GM19193 (cell line): ENCODE data around the gene NBEAL2.
A peak's percentile ranks its signal among the peaks of the same experiment; 100 is the strongest.

Experiments
- POLR2A ChIP-seq: IDR thresholded peaks from 4 replicates; pipeline ENCODE4 v1.6.1; 2011; ENCODE audit not compliant: insufficient read depth, insufficient read length; ENCODE audit errors: extremely low read depth

NBEAL2 gene

DNA sequence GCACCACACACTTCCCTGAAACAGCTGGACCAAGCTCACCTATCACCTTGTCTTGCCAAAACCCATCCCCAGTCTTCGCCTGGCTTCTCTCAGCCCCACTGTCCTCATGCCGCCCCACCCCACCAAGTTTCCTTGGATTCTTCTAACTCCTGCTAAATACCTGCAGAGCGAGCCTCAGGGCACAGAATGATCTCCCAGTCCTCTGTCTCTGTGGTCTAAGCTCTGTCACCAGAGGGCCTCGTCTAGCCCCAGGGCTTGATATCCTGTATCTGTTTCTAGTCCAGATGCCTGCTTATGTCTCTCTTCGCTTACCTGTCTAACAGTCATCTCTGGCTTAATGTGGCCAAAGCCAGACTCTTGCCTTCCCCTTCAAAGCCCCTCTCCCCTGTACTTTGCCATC, 12.7 kb upstream of the NBEAL2 start:
- no peak for TF ChIP-seq POLR2A

DNA sequence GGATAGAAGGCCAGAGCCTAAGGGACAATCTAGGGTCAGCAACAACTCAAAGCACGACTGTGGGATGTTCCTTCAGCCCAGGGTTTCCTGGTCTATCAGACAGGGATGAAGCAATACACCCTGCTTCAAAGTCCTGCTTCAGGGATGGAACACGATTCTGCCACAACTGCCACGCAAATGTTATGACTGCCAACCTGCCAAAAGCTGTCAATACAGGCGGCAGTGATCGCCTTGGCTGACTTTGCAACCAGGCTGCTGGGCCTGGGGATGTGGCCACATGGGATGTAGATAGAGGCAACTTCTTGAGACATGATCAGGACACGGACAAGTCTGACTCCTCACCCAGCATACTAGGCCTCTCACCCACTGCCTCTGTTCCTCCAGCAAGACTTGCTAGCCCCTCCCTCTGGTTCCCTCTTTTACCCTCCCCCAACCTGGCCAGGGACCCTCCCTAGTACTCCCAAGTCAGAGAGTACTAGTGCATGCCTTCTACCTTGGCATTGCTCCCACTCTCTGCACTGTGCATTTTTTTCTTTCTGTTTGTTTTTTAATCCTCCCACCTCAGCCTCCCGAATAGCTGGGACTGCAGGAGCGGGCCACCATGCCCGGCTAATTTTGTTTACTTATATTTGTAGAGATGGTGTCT, 10.6 kb upstream of the NBEAL2 start:
- no peak for TF ChIP-seq POLR2A

DNA sequence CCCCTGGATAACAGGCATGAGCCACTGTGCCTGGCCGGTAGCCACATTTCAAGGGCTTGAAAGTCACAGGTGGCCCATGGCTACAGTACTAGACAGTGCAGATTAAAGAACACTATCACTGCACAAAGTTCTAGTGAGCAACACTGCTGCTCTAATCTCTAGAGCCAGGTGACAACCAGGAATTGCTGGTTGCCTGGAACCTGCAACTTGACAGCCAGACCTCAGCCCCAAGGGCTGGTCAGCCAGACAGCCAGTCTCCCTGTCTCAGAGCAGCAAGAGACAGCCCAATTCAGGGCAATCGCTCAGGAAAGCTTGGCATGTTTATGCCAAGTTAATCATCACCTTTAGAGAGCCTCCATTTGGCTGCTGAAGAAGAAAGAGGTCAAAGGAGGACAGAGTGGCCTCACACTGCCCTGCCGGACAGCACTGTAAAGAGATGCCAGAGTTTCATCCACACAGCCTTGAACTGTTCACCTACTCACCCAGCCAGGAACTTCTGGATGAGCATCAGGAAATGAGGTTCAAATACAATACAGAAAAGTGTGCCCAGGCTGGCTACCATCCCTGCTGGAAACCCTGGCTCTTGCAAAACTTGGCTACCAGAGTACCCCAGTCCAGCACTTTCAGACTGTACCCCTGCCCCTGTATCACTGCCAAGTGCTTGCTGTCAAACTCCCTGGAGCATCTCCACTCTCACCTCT, 8.9 kb upstream of the NBEAL2 start:
- no peak for TF ChIP-seq POLR2A

DNA sequence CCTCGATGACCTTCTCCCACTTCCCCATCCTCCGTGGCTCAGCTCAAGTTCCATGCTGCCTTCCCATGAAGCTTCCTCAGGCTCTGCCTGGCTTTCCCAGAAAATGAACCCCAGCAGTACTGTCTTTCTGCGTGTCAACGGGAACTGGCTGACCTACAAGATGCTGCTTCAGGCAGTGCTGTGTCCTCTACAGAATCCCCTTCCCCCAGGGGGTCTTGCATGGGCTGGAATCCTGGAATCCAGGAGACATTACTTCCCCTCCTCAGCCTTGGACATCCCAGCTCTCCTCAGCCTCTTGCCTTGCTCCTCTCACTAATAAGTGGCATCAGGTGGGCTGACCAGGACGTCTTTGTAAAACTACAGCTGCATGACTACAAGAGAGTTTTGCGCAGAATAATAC, 8.3 kb upstream of the NBEAL2 start:
- no peak for TF ChIP-seq POLR2A

DNA sequence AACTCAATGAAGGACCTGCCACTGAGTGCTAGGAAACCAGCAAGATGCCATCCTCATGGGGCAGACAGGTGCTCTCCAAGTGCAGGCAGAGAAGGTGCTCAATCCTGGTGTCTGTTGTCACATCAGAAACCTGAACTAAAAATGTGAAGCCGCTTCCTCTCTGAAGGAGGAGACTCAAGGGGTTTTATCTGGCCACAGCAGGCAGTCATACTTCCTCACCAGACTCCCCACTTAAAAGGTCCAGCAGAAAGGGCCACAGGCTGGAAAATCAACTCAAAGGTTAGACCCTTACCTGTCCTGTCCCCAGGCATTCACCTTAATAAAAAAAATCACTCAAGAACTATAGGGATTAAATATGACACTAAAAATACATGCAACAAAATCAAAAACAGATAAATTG, 7.7 kb upstream of the NBEAL2 start:
- TF ChIP-seq POLR2A, result no peak

DNA sequence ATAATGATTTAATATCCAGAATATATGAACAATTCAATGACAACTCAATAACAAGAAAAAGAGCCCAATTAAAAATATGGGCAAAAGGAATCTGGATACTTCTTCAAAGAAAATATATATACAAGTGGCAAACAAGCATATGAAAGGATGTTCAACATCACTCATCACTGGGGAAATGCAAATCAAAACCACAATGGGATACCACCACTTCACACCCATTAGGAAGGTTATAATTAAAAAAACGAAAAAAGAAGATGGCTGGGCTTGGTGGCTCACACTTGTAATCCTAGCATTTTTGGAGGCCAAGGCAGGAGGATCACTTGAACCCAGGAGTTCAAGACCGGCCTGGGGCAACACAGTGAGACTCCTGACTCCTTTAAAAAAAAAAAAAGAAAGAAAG, 7.1 kb upstream of the NBEAL2 start:
- no peak for TF ChIP-seq POLR2A

DNA sequence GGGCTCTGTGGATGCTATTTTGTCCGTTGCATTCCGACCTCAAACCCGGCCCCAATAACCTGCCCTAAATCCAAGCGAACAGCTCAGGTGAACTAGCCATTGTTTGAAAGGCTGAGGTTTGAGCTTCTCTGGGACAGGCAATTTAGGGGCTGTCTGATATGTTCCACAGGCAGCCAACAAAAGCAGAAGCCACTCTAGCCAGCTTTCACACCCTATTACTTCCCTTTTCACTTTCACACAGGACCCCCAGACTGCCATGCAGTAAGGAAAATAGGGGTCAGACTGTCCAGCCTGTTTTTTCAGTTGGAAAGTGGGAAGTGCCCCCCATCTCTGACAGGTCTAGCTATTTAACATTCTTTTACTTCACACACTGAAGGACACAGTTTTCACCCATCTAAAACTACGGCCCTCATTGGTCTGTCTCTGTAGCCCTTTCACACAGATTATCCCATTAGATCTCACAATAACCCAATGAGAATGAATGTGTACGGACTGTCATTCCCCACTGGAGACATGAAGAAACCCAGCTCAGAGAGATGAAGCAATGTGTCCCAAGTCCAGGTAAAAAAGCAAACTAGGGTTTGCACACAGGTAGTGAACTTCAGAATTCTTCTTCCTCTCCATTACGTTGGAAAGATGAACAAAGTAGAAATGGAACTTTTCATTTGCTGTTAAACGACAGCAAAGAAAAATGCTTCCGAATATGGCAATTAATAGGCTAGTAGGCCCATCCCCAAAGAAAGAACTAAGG, 4.9 kb upstream of the NBEAL2 start:
- no peak for TF ChIP-seq POLR2A

DNA sequence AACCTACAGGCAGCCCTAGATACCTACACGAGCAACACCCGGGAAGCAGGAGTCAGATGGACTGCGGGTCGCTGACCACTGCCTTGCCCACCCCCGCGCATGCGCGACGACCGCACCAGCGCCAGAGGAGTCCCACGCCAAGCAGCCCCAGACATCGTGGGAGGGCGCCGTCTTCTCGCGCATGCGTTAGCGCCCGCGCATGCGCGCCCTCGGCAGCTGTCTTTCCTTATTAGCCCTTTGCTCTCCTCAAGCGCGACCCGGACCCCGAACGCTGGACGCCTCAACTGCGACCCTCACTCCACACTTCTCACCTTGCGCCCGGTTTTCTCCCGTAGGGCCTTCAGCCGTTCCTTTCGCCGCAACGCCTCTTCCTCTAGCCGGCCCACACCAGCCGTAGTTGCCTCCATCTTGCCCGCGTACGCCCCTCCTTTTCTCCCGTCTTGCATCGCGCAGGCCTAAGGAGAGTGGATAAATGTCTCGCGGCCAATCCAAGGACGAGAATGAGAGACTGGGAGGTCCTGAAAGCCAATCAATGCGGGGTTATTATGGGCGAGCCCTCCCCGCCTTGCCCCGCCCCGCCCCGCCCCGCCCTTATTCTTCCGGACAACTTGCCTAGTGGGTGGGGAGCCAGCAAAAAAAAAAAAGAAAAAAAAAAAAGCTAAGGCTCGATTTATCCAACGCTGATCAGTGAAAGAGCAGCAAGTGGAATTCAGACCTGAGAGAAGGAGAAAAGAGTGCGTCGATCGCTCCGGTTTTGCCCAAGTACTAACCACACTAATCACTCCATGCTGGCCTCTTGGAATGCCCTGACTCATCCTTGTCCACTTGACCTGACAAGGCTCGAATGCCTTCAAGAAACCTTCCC, 2.9 kb upstream of the NBEAL2 start, which contains the start of gene CCDC12:
Gene CCDC12 (minus strand): TSS at position 420 of the 865 bp plus-strand sequence. CDS start 13 bp downstream, at position 407.
- peak; percentile 93 for TF ChIP-seq POLR2A

DNA sequence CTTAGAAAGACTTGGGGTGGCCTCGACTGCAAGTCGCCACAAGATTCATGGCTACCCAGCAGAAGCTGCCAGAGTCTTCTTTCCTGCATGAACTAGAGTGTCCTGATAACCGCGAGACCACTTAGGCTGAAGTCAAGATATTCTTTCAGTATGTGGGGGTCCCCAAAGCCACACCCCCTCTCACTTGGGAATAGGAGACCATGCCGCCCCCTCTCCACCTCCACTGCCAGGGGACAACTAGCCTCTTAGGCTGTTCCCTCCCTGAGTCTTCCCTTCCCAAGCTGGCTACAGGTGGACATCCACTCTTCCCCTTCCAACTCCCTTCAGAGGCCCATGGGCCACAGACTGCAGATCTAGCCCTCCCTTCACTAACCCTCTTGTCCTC, 1.7 kb upstream of the NBEAL2 start:
- TF ChIP-seq POLR2A, result no peak

DNA sequence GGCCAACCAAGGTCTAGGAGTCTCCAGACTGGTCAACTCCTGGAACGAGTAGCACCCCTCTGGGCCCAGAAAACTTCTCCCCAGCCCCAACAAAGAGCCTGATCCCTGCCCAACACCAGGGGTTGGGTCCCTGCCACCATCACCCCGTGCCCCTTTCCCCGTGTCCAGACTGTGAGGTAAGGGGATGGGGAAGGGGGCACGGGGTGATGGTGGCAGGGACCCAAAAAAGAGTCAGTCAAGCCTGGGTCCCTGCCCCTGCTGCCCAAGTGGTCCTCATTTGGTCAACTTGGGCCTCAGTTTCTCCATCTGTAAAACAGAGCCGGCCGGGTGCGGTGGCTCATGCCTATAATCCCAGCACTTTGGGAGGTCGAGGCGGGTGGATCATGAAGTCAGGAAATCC, 1.1 kb upstream of the NBEAL2 start:
- TF ChIP-seq POLR2A, result no peak

DNA sequence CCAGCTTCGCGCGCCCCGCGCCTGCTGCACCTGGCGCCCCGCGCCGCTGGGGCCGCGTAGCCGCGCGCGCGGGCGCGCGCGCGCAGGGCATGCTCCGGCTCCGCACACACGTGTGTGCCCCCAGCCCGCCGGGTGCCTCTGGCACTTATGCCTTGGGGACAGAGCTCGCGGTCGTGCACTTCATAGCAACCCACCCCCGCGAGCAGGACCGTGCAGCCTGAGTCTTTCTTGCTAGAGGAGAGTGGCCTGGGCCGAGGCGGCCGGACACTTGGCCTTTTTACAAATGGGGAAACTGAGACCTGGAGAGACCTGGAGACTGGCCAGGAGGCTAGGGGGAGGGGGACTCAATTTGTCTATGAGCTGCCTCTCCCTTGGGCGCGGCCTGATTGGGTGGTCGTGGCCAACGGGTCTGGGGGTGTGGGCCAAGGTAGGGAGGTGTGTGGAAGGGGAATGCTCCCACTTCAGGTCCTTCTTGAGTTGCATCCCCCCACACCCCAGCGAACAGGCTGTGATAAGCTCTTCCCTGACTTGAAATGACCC, 562 bp downstream of the NBEAL2 start:
- TF ChIP-seq POLR2A, result no peak

DNA sequence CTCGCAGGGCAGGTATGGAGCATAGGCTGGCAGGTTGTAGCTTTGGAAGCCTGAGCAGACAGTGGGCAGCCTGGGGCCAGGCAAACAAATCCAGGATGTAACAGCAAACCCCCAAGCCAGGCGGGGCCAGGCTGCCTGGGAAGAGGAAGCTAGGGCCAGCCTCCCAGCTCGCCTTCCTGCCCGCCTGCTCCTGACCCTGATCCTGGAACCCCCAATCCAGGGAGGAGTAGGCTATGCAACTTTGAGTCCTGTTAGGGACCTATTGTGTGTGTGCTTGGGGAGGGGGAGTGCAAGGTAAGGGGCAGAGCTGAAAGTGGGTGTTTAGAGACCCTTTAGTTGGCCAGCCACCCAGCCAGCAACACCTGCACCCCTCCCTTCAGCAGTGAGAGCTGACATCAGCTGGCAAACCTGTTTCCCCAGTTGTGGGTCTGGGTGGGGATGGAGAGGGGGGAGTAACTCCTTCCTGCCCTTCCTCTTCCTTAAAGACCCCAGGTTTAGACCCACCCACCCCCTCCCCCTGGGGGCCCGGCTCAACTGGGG, 2.5 kb downstream of the NBEAL2 start:
- TF ChIP-seq POLR2A, result no peak

DNA sequence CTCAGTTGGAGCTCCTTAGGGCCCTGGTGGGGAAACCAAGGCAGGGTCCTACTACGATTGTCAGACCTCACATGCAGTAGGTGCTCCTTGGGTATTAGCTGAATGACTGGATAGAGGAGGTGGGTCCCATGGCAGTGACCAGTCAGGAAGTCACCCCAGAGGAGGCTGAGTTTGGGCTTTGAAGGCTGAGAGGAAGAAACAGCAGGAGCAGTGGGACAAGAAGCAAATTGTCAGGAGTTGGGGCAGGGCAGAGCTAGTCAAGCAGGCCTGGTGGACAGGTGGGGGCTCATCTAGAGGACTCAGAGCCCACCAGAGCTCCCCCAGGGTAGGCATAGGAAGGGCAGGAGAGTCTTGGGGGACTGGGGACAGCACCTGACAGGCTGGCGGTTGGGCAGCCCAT, 3.1 kb downstream of the NBEAL2 start:
- TF ChIP-seq POLR2A, result no peak
